ENCODE data around the gene CALML5. TPM values are rescaled to one million over a fixed set of nuclear protein-coding genes. Genes with fewer than 3 reads are reported as not detected.

Gene CALML5
- total RNA-seq, 2 experiments from 2014 or later: not detected

- H3K27ac ChIP-seq (ENCODE audit: low read depth, low read length, poor library complexity, severe bottlenecking): no peak overlapping the region
- H4K20me1 ChIP-seq (ENCODE audit: insufficient read depth, low read length): no peaks in the 10 kb centered on the region
- no peak overlapping the region for H3K4me2 ChIP-seq (ENCODE audit: low read length)
- intact Hi-C loops (cut with micrococcal nuclease; ENCODE audit: unreplicated experiment): no loop called here
- TF ChIP-seq CTCF (conservative IDR thresholded peaks at IDR 0.05; ENCODE audit: low read length): no peak
- no peak for TF ChIP-seq EZH2phosphoT487 (IDR thresholded peaks at IDR 0.05; ENCODE audit: borderline replicate concordance, low read depth, low read length)
- H3K79me2 ChIP-seq (ENCODE audit: insufficient read depth, low read depth, low read length): no peaks in the 10 kb centered on the region
- H3K9me2 ChIP-seq (ENCODE audit: insufficient read depth, low read length): no peaks in the 10 kb centered on the region
- ChIA-PET POLR2A (interaction anchor here (0.7 to 0.8 kb wide), 3 partner anchors 118 to 285 kb away, joined by 3 to 4 read pairs (median 3); no protein-coding TSS in a partner anchor), CTCF (ENCODE audit: unreplicated experiment) (no interaction called here)
- no peaks in the 10 kb centered on the region for H3K9me3 ChIP-seq (ENCODE audit: low read length)
- H3K4me3 ChIP-seq (ENCODE audit: low read depth, low read length, poor library complexity, severe bottlenecking): no peak overlapping the region
- peaks cover 53% of the 10 kb centered on the region for H3K36me3 ChIP-seq (ENCODE audit: insufficient read depth, low read length)
- DNase-seq (ENCODE audit: low spot score): no peak
- H2AFZ ChIP-seq (ENCODE audit: low read length): no peak overlapping the region
- BruUV-seq (replicated peaks): no TSS peak
- H3K4me1 ChIP-seq (ENCODE audit: insufficient read depth, low read length, poor library complexity, severe bottlenecking): no peaks in the 10 kb centered on the region
These were observed 38.7 kb downstream of the CALML5 start for GRCh38 chr10:5460468-5461202.

- H3K36me3 ChIP-seq (ENCODE audit: insufficient read depth, low read length): peaks cover 68% of the 10 kb centered on the region
- intact Hi-C loops (cut with micrococcal nuclease; ENCODE audit: unreplicated experiment): no loop called here
- no peaks in the 10 kb centered on the region for H3K4me1 ChIP-seq (ENCODE audit: insufficient read depth, low read length, poor library complexity, severe bottlenecking)
- H3K4me3 ChIP-seq (ENCODE audit: low read depth, low read length, poor library complexity, severe bottlenecking): no peak overlapping the region
- no peak for TF ChIP-seq EZH2phosphoT487 (IDR thresholded peaks at IDR 0.05; ENCODE audit: borderline replicate concordance, low read depth, low read length)
- no peak for TF ChIP-seq CTCF (conservative IDR thresholded peaks at IDR 0.05; ENCODE audit: low read length)
- H3K4me2 ChIP-seq (ENCODE audit: low read length): no peak overlapping the region
- no peaks in the 10 kb centered on the region for H3K79me2 ChIP-seq (ENCODE audit: insufficient read depth, low read depth, low read length)
- H3K9me2 ChIP-seq (ENCODE audit: insufficient read depth, low read length): no peaks in the 10 kb centered on the region
- no peak overlapping the region for H2AFZ ChIP-seq (ENCODE audit: low read length)
- no peaks in the 10 kb centered on the region for H3K9me3 ChIP-seq (ENCODE audit: low read length)
- CTCF ChIA-PET (ENCODE audit: unreplicated experiment): no interaction called here
- no peak for DNase-seq (ENCODE audit: low spot score)
- POLR2A ChIA-PET: interaction anchor here (0.7 kb wide), 1 partner anchor 32 kb away, joined by 5 read pairs; no protein-coding TSS in a partner anchor
- no peaks in the 10 kb centered on the region for H4K20me1 ChIP-seq (ENCODE audit: insufficient read depth, low read length)
- BruUV-seq (replicated peaks): no TSS peak
- no peak overlapping the region for H3K27ac ChIP-seq (ENCODE audit: low read depth, low read length, poor library complexity, severe bottlenecking)
These were observed 40.2 kb downstream of the CALML5 start for GRCh38 chr10:5458949-5459747.
